ENCODE measurements around the gene HACD2. TPM values are rescaled to one million over a fixed set of nuclear protein-coding genes. Genes with fewer than 3 reads are reported as not detected.

The HACD2 gene
- total and polyA plus RNA-seq, 2 donors from 2014 or later = 13.1 to 25.4 TPM

GRCh38 chr3:123571973-123572365 lies 12.9 kb downstream of the HACD2 start:
- no peak for FAIRE-seq

GRCh38 chr3:123571264-123571972 lies 13.4 kb downstream of the HACD2 start:
- no peak for FAIRE-seq

More at GRCh38 chr3:123571973-123572365, 12.9 kb downstream of the HACD2 start:
- Histone ChIP-seq H3K27me3 (ENCODE audit: control insufficient read depth, insufficient read depth, low read length) (no peaks in the 10 kb centered on the region), H3K4me1 (ENCODE audit: control insufficient read depth in 2 of 3, insufficient read depth in 2 of 3, low read depth in 1 of 3, low read length in 3 of 3) (no peaks in the 10 kb centered on the region), H3K4me3 (ENCODE audit: low read length in 3 of 3) (no peak overlapping the region), H3K9ac (ENCODE audit: low read length in 3 of 3) (no peak overlapping the region), H3K36me3 (ENCODE audit: control insufficient read depth in 2 of 3, insufficient read depth in 3 of 3, low read length in 3 of 3) (no peaks in the 10 kb centered on the region), H3K9me3 (ENCODE audit: control insufficient read depth in 2 of 3, insufficient read depth in 1 of 3, low read length in 3 of 3) (no peaks in the 10 kb centered on the region), H3K27ac (ENCODE audit: low read depth in 2 of 2, low read length in 2 of 2) (no peak overlapping the region)
- TF ChIP-seq, protein P1, sequence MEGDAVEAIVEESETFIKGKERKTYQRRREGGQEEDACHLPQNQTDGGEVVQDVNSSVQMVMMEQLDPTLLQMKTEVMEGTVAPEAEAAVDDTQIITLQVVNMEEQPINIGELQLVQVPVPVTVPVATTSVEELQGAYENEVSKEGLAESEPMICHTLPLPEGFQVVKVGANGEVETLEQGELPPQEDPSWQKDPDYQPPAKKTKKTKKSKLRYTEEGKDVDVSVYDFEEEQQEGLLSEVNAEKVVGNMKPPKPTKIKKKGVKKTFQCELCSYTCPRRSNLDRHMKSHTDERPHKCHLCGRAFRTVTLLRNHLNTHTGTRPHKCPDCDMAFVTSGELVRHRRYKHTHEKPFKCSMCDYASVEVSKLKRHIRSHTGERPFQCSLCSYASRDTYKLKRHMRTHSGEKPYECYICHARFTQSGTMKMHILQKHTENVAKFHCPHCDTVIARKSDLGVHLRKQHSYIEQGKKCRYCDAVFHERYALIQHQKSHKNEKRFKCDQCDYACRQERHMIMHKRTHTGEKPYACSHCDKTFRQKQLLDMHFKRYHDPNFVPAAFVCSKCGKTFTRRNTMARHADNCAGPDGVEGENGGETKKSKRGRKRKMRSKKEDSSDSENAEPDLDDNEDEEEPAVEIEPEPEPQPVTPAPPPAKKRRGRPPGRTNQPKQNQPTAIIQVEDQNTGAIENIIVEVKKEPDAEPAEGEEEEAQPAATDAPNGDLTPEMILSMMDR (IDR thresholded peaks at IDR 0.05; ENCODE audit: borderline replicate concordance, extremely low read depth, insufficient read depth) = no peak
- DNase-seq = no peak
- intact Hi-C loops (cut with DNase I) = no loop called here

GRCh38 chr3:123568875-123569274 lies 16.0 kb downstream of the HACD2 start:
- DNase-seq (no peak), FAIRE-seq (no peak)
- H3K27ac ChIP-seq (ENCODE audit: low read depth in 2 of 2, low read length in 2 of 2) = no peak overlapping the region
- no peak overlapping the region for H3K9ac ChIP-seq (ENCODE audit: low read length in 3 of 3)
- H3K4me1 ChIP-seq (ENCODE audit: control insufficient read depth in 2 of 3, insufficient read depth in 2 of 3, low read depth in 1 of 3, low read length in 3 of 3) = no peaks in the 10 kb centered on the region
- no peaks in the 10 kb centered on the region for H3K36me3 ChIP-seq (ENCODE audit: control insufficient read depth in 2 of 3, insufficient read depth in 3 of 3, low read length in 3 of 3)
- intact Hi-C loops (cut with DNase I) = no loop called here
- H3K27me3 ChIP-seq (ENCODE audit: control insufficient read depth, insufficient read depth, low read length) = no peaks in the 10 kb centered on the region
- no peak overlapping the region for H3K4me3 ChIP-seq (ENCODE audit: low read length in 3 of 3)
- TF ChIP-seq, protein P1 (IDR thresholded peaks at IDR 0.05; ENCODE audit: borderline replicate concordance, extremely low read depth, insufficient read depth) = no peak
- no peaks in the 10 kb centered on the region for H3K9me3 ChIP-seq (ENCODE audit: control insufficient read depth in 2 of 3, insufficient read depth in 1 of 3, low read length in 3 of 3)

More at GRCh38 chr3:123571264-123571972, 13.4 kb downstream of the HACD2 start:
- Histone ChIP-seq H3K27ac (ENCODE audit: low read depth in 2 of 2, low read length in 2 of 2) (no peak overlapping the region), H3K4me1 (ENCODE audit: control insufficient read depth in 2 of 3, insufficient read depth in 2 of 3, low read depth in 1 of 3, low read length in 3 of 3) (no peaks in the 10 kb centered on the region), H3K27me3 (ENCODE audit: control insufficient read depth, insufficient read depth, low read length) (no peaks in the 10 kb centered on the region), H3K4me3 (ENCODE audit: low read length in 3 of 3) (no peak overlapping the region), H3K9me3 (ENCODE audit: control insufficient read depth in 2 of 3, insufficient read depth in 1 of 3, low read length in 3 of 3) (no peaks in the 10 kb centered on the region), H3K36me3 (ENCODE audit: control insufficient read depth in 2 of 3, insufficient read depth in 3 of 3, low read length in 3 of 3) (no peaks in the 10 kb centered on the region), H3K9ac (ENCODE audit: low read length in 3 of 3) (no peak overlapping the region)
- intact Hi-C loops (cut with DNase I) = no loop called here
- TF ChIP-seq, protein P1 (IDR thresholded peaks at IDR 0.05; ENCODE audit: borderline replicate concordance, extremely low read depth, insufficient read depth) = no peak
- no peak for DNase-seq

Data from kidney (tissue), 14 donors.